RPMI8226 (cell line): ENCODE results near the gene ONECUT2.

Experiments used
- DNase-seq: peaks from one replicate; pipeline ENCODE4 v3.0.0-alpha.2; 2015

The ONECUT2 gene

DNA sequence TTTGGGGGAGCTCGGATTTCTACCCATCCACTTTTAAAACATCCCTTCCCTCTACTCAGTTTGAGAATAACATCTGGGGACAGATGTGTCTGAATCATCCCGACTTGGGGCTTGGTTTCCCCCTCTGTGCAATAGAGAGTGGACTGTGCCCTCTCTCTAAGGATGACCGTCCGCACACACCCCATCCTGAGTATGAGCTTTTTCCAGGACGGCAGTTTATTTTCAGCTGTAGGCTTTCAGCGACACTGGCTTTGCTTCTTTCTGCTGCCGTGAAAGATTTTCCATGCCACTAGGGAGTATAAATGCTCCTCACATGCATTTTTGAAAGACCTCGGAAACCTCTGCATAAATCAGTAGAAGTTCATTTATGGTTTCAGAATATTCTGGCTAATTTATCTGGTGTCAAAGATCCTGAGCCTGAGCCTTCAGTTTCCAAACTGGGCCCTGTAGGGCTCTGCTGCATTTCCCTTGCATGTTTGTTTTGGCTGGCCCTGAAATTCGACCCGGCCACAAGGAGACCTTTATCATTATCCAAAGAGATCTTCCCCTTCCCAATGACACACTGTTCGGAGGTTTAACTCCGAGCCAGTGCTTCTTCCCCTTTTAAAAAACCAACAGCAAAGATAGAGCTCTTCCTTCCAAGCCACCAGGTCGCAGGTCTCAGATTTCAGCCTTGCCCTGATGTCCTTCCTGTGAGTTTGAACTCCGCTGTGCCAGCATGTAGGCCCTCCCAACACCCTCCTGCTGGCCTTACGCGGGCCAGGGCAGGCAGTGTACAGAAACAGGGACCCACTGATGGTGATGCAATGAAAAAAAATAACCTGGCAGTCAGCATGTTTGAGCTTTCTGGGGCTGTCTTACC is 98.1 kb downstream of the ONECUT2 start:
- no peak for DNase-seq

DNA sequence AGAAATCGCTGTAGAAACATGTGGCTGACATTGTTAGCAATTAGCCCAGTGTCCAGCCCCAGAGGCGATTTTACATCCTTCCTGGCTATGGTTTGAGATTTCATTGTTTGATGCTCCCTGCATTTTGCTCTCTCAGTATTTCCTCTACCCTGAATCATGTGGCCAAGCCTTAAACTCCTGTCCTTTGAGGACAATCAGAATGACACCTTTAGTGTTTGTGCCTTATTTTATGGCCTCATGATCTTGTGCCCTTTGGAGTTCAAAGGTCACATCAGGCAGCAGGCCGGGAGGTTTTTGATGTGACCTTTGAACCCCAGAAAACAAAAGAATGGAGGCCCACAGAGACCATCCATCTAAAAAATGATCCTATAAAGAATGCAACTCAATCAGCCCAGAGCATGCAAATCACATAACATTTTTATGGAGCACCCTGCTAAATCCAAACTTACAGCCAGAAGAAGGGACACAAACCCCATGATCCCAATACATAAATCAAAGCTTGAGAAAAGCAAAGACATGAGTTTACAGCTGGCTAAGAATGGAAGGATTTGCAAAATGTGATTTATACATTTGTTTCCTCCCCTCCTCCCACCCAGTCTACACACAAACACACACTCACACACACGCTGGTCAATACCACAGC is 98.8 kb downstream of the ONECUT2 start:
- DNase-seq, result no peak

DNA sequence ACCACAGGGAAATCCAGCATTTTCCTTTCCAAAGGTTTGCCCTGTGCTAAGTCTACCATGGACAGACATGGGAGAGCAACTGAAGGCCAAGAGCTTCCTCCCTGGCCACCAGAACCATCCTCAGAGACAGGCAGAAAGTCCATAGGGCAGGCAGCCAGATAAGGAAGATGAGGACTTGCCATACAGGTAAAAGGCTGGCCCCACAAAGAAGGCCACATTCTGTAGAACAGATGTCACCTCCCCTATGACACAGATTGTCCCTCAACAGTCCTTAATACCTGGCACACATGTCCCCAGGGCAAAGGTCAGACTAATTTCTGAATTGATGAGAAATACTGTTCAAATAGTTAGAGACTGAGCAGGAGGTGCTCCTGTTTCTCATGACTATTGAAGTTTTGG is 99.3 kb downstream of the ONECUT2 start:
- no peak for DNase-seq

DNA sequence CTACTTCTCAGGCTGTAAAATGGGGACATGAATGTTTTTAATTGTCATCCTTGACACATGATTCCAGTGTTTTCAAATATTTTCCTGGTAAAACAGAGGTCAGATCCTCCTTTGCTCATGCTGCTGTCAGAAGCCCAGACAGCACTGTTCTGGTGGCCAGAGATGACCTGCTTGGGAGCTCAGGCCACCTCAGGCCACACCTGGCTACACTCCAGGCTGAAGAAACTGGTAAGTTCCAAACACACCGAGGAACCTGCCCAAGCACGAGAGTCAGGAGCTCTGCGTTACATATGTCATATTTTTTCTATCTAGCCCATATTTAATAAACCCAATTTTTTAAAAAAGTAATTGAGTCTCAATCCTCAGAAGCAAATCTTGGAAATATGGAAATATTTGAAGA is 103.4 kb downstream of the ONECUT2 start:
- no peak for DNase-seq

DNA sequence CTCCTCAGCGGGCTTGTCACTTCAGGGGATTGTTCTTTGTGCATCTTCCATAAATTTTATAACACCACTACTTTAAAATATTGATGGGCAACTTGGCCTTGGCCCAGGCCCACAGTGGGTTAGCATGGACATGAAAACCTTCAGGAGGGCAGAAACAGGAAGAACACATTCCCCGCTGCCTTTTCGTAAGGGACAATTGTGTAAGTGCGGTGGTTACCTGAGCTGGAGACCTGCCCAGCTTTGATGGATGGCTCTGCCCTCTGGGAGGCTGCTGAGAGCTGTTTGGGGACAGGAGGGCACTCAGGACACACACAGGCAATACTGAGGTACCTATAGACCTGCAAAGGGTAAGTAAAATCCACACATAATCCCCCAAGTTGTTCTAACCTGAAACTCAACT is 104.5 kb downstream of the ONECUT2 start:
- no peak for DNase-seq
